SK-N-MC (cell line): ENCODE results near the gene THADA.
"Not testable (repeated sequence)": the region's sequence is repeated elsewhere in the genome, so short reads cannot be mapped to it uniquely, and the experiment has no call there.

ENCODE experiments used
- DNase-seq: peaks from one replicate; pipeline ENCODE4 v3.0.0-alpha.2; 2011; ENCODE audit warnings: low read depth, low spot score
- H3K27ac ChIP-seq: fragments of 200-600 bp; sonication (generic); 2 replicates; pipeline ENCODE4 v1.5.1; 2016; ENCODE audit warnings: mixed run types
- H3K36me3 ChIP-seq: fragments of 200-600 bp; sonication (generic); 2 replicates; pipeline ENCODE4 v1.6.1; 2017; ENCODE audit warnings: antibody characterized with exemption, low read length, mixed read lengths; ENCODE audit not compliant: insufficient read depth
- H3K4me3 ChIP-seq: fragments of 200-600 bp; sonication (generic); 2 replicates; pipeline ENCODE4 v1.5.1; 2016
- H3K9ac ChIP-seq: fragments of 200-600 bp; sonication (generic); 2 replicates; pipeline ENCODE4 v1.8.0; 2017; ENCODE audit warnings: mixed run types, mixed read lengths; ENCODE audit not compliant: insufficient read length
- H3K9me3 ChIP-seq: fragments of 200-600 bp; sonication (generic); 2 replicates; pipeline ENCODE4 v1.6.1; 2017; ENCODE audit warnings: low read depth, mild to moderate bottlenecking, antibody characterized with exemption, low read length, moderate library complexity, mixed read lengths
- EZH2 ChIP-seq: fragments of 200-600 bp; sonication (generic); IDR thresholded peaks from one replicate; pipeline ENCODE4 v1.6.1; 2017; ENCODE audit warnings: antibody characterized with exemption
- FOXP2 ChIP-seq: optimal IDR thresholded peaks from 2 replicates; pipeline ENCODE3; 2011; ENCODE audit warnings: mild to moderate bottlenecking, moderate library complexity; ENCODE audit not compliant: insufficient read depth; ENCODE audit errors: extremely low read length, control extremely low read depth
- POLR2AphosphoS5 ChIP-seq: IDR thresholded peaks from 2 replicates; pipeline ENCODE4 v1.6.1; 2012; ENCODE audit warnings: mild to moderate bottlenecking, low read depth, low read length, borderline replicate concordance

The THADA gene

GRCh38 chr2:43391201-43391877, 204.5 kb downstream of the THADA start:
- no peak for TF ChIP-seq FOXP2
- no peak for TF ChIP-seq POLR2AphosphoS5
- TF ChIP-seq EZH2: no peak
- no peak overlapping the region for H3K27ac ChIP-seq
- no peaks in the 10 kb centered on the region for H3K9me3 ChIP-seq
- H3K4me3 ChIP-seq: no peak overlapping the region
- H3K9ac ChIP-seq: no peak overlapping the region
- DNase-seq: no peak
- peaks cover 4% of the 10 kb centered on the region; the same call in 1 of the 2 replicates for H3K36me3 ChIP-seq

GRCh38 chr2:43389581-43390466, 206.0 kb downstream of the THADA start:
- Histone ChIP-seq H3K4me3 (no peak overlapping the region), H3K9me3 (no peaks in the 10 kb centered on the region), H3K27ac (no peak overlapping the region), H3K9ac (no peak overlapping the region), H3K36me3 (no peaks in the 10 kb centered on the region)
- no peak for DNase-seq
- no peak for TF ChIP-seq FOXP2
- TF ChIP-seq EZH2: no peak
- TF ChIP-seq POLR2AphosphoS5: no peak

GRCh38 chr2:43388371-43388770, 207.5 kb downstream of the THADA start:
- no peak for DNase-seq
- H3K36me3 ChIP-seq: no peaks in the 10 kb centered on the region
- H3K9ac ChIP-seq: no peak overlapping the region
- no peaks in the 10 kb centered on the region for H3K9me3 ChIP-seq
- H3K4me3 ChIP-seq: no peak overlapping the region
- no peak overlapping the region for H3K27ac ChIP-seq
- TF ChIP-seq POLR2AphosphoS5 (no peak), EZH2 (no peak), FOXP2 (no peak)

GRCh38 chr2:43387092-43388062, 208.5 kb downstream of the THADA start:
- H3K9ac ChIP-seq: no peak overlapping the region
- H3K4me3 ChIP-seq: no peak overlapping the region
- no peak for TF ChIP-seq EZH2
- no peak for TF ChIP-seq FOXP2
- no peaks in the 10 kb centered on the region for H3K36me3 ChIP-seq
- no peaks in the 10 kb centered on the region for H3K9me3 ChIP-seq
- DNase-seq: no peak
- no peak overlapping the region; the same call in 1 of the 2 replicates for H3K27ac ChIP-seq

- H3K27ac ChIP-seq, H3K36me3 ChIP-seq, DNase-seq, H3K9ac ChIP-seq, H3K4me3 ChIP-seq, H3K9me3 ChIP-seq: not testable (repeated sequence)
Observed at GRCh38 chr2:43386679-43387078, 209.2 kb downstream of the THADA start.

GRCh38 chr2:43384143-43384542, 211.7 kb downstream of the THADA start:
- TF ChIP-seq EZH2 (no peak), POLR2AphosphoS5 (no peak), FOXP2 (no peak)
- H3K9me3 ChIP-seq: no peaks in the 10 kb centered on the region
- no peak for DNase-seq
- H3K36me3 ChIP-seq: no peaks in the 10 kb centered on the region
- H3K27ac ChIP-seq: no peak overlapping the region
- no peak overlapping the region for H3K9ac ChIP-seq
- H3K4me3 ChIP-seq: no peak overlapping the region

GRCh38 chr2:43383533-43383932, 212.3 kb downstream of the THADA start:
- H3K9me3 ChIP-seq: no peaks in the 10 kb centered on the region
- no peak for DNase-seq
- H3K4me3 ChIP-seq: no peak overlapping the region
- H3K36me3 ChIP-seq: no peaks in the 10 kb centered on the region
- no peak overlapping the region for H3K9ac ChIP-seq
- H3K27ac ChIP-seq: no peak overlapping the region
- TF ChIP-seq EZH2 (no peak), FOXP2 (no peak), POLR2AphosphoS5 (no peak)

- no peak for DNase-seq
- Histone ChIP-seq H3K36me3 (no peaks in the 10 kb centered on the region), H3K9me3 (no peaks in the 10 kb centered on the region), H3K27ac (no peak overlapping the region), H3K9ac (no peak overlapping the region), H3K4me3 (no peak overlapping the region)
- no peak for TF ChIP-seq EZH2
- no peak for TF ChIP-seq POLR2AphosphoS5
- TF ChIP-seq FOXP2: no peak
Observed at GRCh38 chr2:43379494-43379893, 216.3 kb downstream of the THADA start.
